Stomach (tissue), 4 donors: ENCODE measurements around the gene CDC42BPB.

Experiments
- CTCF ChIP-seq, 7 experiments: fragments of 450-650 bp in 4 of 7; fragments of 200-600 bp in 3 of 7; sonication (generic) in 3 of 7; IDR thresholded peaks; one replicate each; pipeline ENCODE4 v1.5.1; 2016 to 2019; ENCODE audit warnings: antibody characterized with exemption in 7 of 7, control low read depth in 2 of 7, mild to moderate bottlenecking in 1 of 7
- EP300 ChIP-seq: sonication (generic); formaldehyde crosslinking; IDR thresholded peaks from one replicate; pipeline ENCODE4 v1.6.1; 2017; ENCODE audit warnings: antibody characterized with exemption
- POLR2A ChIP-seq, 4 donors: fragments of 450-650 bp; IDR thresholded peaks; one replicate each; pipeline ENCODE4 v1.6.1; 2016; ENCODE audit warnings: antibody characterized with exemption in 4 of 4, control low read depth in 2 of 4, mild to moderate bottlenecking in 1 of 4, moderate library complexity in 1 of 4
- POLR2AphosphoS5 ChIP-seq, 3 donors: sonication (generic); formaldehyde crosslinking; IDR thresholded peaks; one replicate each; pipeline ENCODE4 v1.6.1; 2016; ENCODE audit warnings: antibody characterized with exemption in 3 of 3

- TF ChIP-seq CTCF (IDR thresholded peaks at IDR 0.05) (no peak), POLR2AphosphoS5 (IDR thresholded peaks at IDR 0.05) (no peak), POLR2A (IDR thresholded peaks at IDR 0.05) (no peak), EP300 (no peak)
These were observed 140.8 kb downstream of the CDC42BPB start for GRCh38 chr14:102916347-102917055.
